IPS DF 6.9 (cell line): ENCODE data around the gene MARCHF3.
"Not testable (repeated sequence)": the region's sequence is repeated elsewhere in the genome, so short reads cannot be mapped to it uniquely, and the experiment has no call there.

ENCODE experiments used
- DNase-seq: peaks from one replicate; pipeline ENCODE4 v3.0.0-alpha.2; 2013; ENCODE audit warnings: low read depth, low spot score
- H3K27ac ChIP-seq: one replicate; pipeline ENCODE4 v1.5.1; 2013; ENCODE audit warnings: low read length, control low read depth
- H3K27me3 ChIP-seq: 2 replicates; pipeline ENCODE4 v1.6.1; 2013; ENCODE audit warnings: mild to moderate bottlenecking, low read length; ENCODE audit not compliant: control insufficient read depth, insufficient read depth
- H3K36me3 ChIP-seq: 2 replicates; pipeline ENCODE4 v1.6.1; 2013; ENCODE audit warnings: low read length; ENCODE audit not compliant: control insufficient read depth, insufficient read depth
- H3K4me1 ChIP-seq: 2 replicates; pipeline ENCODE4 v1.6.1; 2013; ENCODE audit warnings: low read length; ENCODE audit not compliant: control insufficient read depth, insufficient read depth
- H3K4me3 ChIP-seq: 2 replicates; pipeline ENCODE4 v1.5.1; 2013; ENCODE audit warnings: mild to moderate bottlenecking, low read length
- H3K9me3 ChIP-seq: 2 replicates; pipeline ENCODE4 v1.6.1; 2013; ENCODE audit warnings: low read length, inconsistent platforms; ENCODE audit not compliant: control insufficient read depth, insufficient read depth
- WGBS: extraction: QIAGEN DNeasy Blood & Tissue Kit; methylation state at CpG from one replicate; pipeline ENCODE4 v1.1.7; 2013; ENCODE audit warnings: mixed read lengths, missing lambda C conversion rate; ENCODE audit not compliant: insufficient read length, insufficient coverage; 5-methylcytosine and 5-hydroxymethylcytosine counted together

The MARCHF3 gene

GRCh38 chr5:127064253-127064840, 34.0 kb upstream of the MARCHF3 start:
- Histone ChIP-seq H3K4me3 (no peak overlapping the region), H3K4me1 (no peaks in the 10 kb centered on the region), H3K27me3 (no peaks in the 10 kb centered on the region), H3K9me3 (no peaks in the 10 kb centered on the region), H3K27ac (no peak overlapping the region), H3K36me3 (no peaks in the 10 kb centered on the region)
- no peak for DNase-seq
- no CpG with 5 or more reads among the region's 4 CpGs for WGBS

GRCh38 chr5:127063257-127063913, 33.0 kb upstream of the MARCHF3 start:
- no peak for DNase-seq
- H3K27me3 ChIP-seq, result no peaks in the 10 kb centered on the region
- no peak overlapping the region for H3K27ac ChIP-seq
- H3K4me3 ChIP-seq, result no peak overlapping the region
- H3K9me3 ChIP-seq, result no peaks in the 10 kb centered on the region
- H3K36me3 ChIP-seq, result no peaks in the 10 kb centered on the region
- no CpG with 5 or more reads among the region's 2 CpGs for WGBS
- H3K4me1 ChIP-seq, result no peaks in the 10 kb centered on the region

- H3K9me3 ChIP-seq, result no peaks in the 10 kb centered on the region
- WGBS, result no CpG with 5 or more reads among the region's 1 CpG
- no peak overlapping the region for H3K27ac ChIP-seq
- no peaks in the 10 kb centered on the region for H3K36me3 ChIP-seq
- H3K4me3 ChIP-seq, result no peak overlapping the region
- H3K27me3 ChIP-seq, result no peaks in the 10 kb centered on the region
- no peak for DNase-seq
- H3K4me1 ChIP-seq, result no peaks in the 10 kb centered on the region
These were observed 31.6 kb upstream of the MARCHF3 start for GRCh38 chr5:127061956-127062355.

GRCh38 chr5:127061537-127061936, 31.2 kb upstream of the MARCHF3 start:
- H3K4me3 ChIP-seq, result no peak overlapping the region
- DNase-seq, result no peak
- no peaks in the 10 kb centered on the region for H3K9me3 ChIP-seq
- H3K27ac ChIP-seq, result no peak overlapping the region
- WGBS, result no CpG with 5 or more reads among the region's 1 CpG
- H3K36me3 ChIP-seq, result no peaks in the 10 kb centered on the region
- no peaks in the 10 kb centered on the region for H3K27me3 ChIP-seq
- no peaks in the 10 kb centered on the region for H3K4me1 ChIP-seq

GRCh38 chr5:127060470-127060985, 30.2 kb upstream of the MARCHF3 start:
- Histone ChIP-seq H3K27ac (no peak overlapping the region), H3K4me1 (no peaks in the 10 kb centered on the region), H3K27me3 (no peaks in the 10 kb centered on the region), H3K36me3 (no peaks in the 10 kb centered on the region), H3K9me3 (0 out of 2 replicates have a peak, but pooled peaks cover 1% of the 10 kb centered on the region), H3K4me3 (no peak overlapping the region)
- no peak for DNase-seq
- no CpG with 5 or more reads among the region's 1 CpG for WGBS

DNA sequence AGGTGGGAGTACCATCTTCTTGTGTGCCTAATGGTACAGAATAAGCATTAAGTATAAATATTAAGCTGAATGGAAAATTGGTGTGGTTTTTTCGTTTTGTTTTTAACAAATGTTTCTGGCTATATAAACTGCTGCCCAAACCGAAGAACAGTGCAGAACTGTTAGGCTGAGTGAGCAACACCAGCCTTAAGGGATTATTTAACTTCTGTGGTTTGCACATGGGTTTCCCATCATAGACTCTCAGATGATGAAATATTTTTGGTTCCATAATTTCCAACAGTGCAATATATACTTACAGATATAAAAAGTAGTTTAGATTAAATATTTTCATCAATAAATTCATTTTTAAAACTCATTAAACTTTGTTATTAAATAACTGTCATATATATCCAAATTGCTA, 26.5 kb upstream of the MARCHF3 start:
- 100% methylated on average over 1 of the region's 2 CpGs for whole genome bisulfite sequencing
- DNase-seq, result no peak

DNA sequence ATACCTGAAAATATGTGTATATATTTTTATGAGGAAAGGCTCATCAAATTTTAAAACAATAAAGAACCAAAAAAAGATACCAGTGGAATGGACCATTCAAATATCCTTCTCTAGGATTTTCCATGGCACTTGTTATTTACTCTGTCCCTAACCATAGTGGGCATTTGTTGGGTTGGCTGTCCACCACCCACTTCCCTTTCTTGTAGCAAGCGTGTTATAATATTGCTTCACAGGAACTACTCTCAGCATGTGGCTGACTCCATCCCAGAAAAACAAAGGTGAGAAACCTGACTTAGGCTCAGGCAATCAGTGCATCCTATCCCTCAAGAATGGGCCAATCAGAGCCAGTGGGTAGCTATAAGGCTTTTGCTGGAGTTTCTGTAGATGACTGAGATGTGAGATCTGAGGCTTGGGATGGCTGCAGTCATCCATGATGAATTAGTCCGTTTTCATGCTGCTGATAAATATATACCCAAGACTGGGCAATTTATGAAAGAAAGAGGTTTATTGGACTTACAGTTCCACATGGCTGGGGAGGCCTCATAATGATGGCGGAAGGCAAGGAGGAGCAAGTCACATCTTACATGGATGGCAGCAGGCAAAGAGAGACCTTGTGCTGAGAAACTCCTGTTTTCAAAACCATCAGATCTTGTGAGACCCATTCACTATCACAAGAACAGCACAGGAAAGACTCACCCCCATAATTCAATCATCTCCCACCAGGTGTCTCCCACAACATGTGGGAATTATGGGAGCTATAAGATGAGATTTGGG, 25.7 kb upstream of the MARCHF3 start:
- DNase-seq, result no peak
- no peaks in the 10 kb centered on the region for H3K4me1 ChIP-seq
- H3K27ac ChIP-seq, result no peak overlapping the region
- H3K9me3 ChIP-seq, result 0 out of 2 replicates have a peak, but pooled peaks cover 1% of the 10 kb centered on the region
- no peaks in the 10 kb centered on the region for H3K36me3 ChIP-seq
- H3K27me3 ChIP-seq, result no peaks in the 10 kb centered on the region
- no peak overlapping the region for H3K4me3 ChIP-seq
- no CpG with 5 or more reads among the region's 3 CpGs for WGBS

More for the DNA sequence above, 26.5 kb upstream of the MARCHF3 start:
- no peaks in the 10 kb centered on the region for H3K36me3 ChIP-seq
- H3K4me1 ChIP-seq, result no peaks in the 10 kb centered on the region
- 0 out of 2 replicates have a peak, but pooled peaks cover 1% of the 10 kb centered on the region for H3K9me3 ChIP-seq
- no peak overlapping the region for H3K27ac ChIP-seq
- H3K27me3 ChIP-seq, result no peaks in the 10 kb centered on the region
- H3K4me3 ChIP-seq, result no peak overlapping the region

DNA sequence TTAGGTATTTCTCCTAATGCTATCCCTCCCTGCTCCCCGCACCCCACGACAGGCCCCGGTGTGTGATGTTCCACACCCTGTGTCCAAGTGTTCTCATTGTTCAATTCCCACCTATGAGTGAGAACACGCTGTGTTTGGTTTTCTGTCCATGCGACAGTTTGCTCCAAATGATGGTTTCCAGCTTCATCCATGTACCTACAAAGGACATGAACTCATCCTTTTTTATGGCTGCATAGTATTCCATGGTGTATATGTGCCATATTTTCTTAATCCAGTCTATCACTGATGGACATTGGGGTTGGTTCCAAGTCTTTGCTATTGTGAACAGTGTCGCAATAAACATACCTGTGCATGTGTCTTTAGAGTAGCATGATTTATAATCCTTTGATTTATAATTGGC, 23.2 kb upstream of the MARCHF3 start:
- no CpG with 5 or more reads among the region's 6 CpGs for WGBS
- DNase-seq, H3K36me3 ChIP-seq, H3K27me3 ChIP-seq, H3K4me1 ChIP-seq, H3K4me3 ChIP-seq, H3K27ac ChIP-seq, H3K9me3 ChIP-seq: not testable (repeated sequence)

DNA sequence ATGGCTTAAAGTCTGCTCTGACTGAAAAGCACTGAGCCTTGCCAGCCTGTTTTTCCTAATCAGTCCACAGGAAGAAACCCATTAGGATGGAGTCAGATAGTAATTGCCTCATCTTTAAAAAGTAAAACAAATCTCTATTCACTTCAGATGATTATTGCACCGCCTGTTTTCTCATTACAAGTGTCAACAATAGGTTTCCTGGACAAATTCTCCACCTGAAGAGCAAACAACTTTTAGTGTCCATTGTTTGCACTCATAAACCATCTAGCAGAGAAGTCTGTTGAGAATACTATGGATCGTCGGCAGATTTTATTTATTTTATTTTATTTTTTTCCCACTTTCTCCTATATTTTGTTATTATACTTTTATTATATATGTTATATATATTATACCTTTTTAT, 22.7 kb upstream of the MARCHF3 start:
- Histone ChIP-seq H3K27ac (no peak overlapping the region), H3K27me3 (no peaks in the 10 kb centered on the region), H3K4me3 (no peak overlapping the region), H3K36me3 (no peaks in the 10 kb centered on the region), H3K4me1 (no peaks in the 10 kb centered on the region), H3K9me3 (0 out of 2 replicates have a peak, but pooled peaks cover 1% of the 10 kb centered on the region)
- WGBS, result no CpG with 5 or more reads among the region's 3 CpGs
- DNase-seq, result no peak

DNA sequence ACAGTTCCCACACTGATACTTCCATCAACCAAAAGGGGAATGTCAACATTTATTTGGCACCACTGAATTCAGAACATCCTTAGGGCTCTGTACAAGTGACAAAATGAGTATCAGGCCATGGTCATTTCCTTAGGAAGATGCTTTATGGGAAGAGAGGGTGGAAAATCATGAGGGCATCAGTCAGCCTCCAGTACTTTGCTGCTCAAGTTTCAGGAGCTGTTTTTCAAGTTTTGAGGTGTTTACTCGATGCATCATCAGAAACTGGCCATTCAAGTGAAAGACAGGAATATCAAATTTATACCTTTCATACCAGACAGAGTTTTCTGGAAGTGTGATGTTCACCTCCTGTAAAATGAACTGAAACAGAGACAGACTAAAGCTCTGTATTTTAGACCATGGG, 21.2 kb upstream of the MARCHF3 start:
- Histone ChIP-seq H3K4me1 (no peaks in the 10 kb centered on the region), H3K9me3 (0 out of 2 replicates have a peak, but pooled peaks cover 1% of the 10 kb centered on the region), H3K4me3 (no peak overlapping the region), H3K36me3 (no peaks in the 10 kb centered on the region), H3K27ac (no peak overlapping the region), H3K27me3 (no peaks in the 10 kb centered on the region)
- DNase-seq, result no peak
- no CpG with 5 or more reads among the region's 1 CpG for WGBS
